ENCODE results near the gene RNF220.

RNF220 gene

DNA sequence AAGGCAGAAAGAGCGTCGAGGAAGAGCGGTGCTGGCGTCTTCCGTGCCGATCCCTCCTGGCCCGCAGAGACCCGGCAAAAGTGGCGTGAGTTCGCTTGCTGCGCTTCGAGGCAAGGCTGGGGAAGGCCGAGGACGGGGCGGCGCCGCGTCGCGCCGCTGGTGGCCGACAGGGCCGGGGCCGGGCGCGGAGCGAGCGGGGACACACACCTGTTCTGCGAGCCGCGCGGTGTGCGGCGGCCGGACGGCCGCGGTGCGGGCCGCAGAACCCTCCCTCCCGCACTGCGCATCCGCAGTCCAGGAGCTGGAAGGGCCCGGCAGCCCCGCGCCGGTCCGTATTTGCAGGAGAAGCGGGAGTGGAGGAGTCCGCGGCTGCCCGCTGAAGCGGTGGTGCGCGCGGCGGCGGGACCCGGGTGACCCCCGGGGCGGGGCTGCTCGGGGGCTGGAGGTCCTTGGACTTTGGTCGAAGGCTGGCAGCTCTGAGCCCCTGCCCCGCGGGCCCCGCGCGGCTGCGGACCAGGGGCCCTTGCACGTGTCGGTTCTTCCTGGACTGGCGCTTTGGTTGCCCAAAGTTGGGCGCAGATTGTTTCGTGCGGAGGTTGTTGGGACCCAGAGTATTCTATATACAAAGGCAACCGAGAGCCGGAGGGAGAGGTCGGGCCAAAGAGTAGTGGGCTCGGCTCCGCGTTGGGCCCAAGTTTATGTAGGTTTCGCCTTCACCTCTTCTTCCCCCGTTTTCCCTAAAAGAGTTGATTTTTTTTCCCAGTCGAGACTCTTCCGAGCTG lies 2.6 kb downstream of the RNF220 start:
- DNase-seq, result no peak

- peak; percentile 36 for DNase-seq
These were observed 3.1 kb downstream of the RNF220 start for GRCh38 chr1:44408212-44408582.

- DNase-seq, result peak; percentile 71
These were observed 3.9 kb downstream of the RNF220 start for GRCh38 chr1:44408632-44409602.

DNA sequence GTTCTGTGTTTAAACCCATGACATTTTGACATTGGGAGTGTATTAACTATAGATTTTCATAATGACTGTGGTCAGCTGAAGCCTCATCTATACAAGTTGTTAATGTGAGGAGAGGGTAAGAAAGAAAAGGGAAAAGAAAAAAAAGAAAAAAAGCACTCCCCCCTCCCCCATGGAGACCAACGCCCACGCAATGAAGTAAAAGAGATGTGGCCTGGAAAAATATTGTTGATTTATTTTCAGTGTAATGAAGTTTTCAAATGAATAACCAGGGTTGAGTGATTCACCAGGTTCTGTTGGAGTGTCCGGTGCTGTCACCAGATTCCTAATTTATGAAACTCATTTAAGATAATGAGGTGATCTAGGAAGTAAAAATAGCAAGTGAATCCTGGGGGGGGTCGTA lies 4.7 kb downstream of the RNF220 start:
- peak; percentile 42 for DNase-seq

- DNase-seq, result no peak
These were observed 6.8 kb downstream of the RNF220 start for GRCh38 chr1:44411861-44412260.

- peak; percentile 53 for DNase-seq
These were observed 7.5 kb downstream of the RNF220 start for GRCh38 chr1:44412601-44413000.

DNA sequence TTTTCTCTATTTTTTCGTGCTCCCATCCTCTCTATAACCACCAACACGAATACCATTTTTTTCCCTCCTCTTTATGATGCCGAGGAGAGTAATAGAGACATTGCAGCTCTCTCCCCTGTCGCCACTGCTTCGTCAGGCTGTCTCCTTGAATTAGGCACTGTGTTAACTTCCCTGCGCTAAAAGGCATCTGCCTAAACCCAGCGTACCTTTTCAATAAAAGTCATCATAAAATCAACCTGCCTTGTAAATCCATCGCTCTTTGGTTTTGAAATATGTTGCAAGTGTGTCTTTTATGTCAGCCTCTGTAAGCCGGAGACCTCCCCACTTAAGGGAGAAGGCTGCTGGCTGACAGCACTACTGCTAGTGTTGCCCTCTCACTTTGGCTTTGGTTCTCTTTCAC lies 8.7 kb downstream of the RNF220 start:
- peak; percentile 52 for DNase-seq

DNA sequence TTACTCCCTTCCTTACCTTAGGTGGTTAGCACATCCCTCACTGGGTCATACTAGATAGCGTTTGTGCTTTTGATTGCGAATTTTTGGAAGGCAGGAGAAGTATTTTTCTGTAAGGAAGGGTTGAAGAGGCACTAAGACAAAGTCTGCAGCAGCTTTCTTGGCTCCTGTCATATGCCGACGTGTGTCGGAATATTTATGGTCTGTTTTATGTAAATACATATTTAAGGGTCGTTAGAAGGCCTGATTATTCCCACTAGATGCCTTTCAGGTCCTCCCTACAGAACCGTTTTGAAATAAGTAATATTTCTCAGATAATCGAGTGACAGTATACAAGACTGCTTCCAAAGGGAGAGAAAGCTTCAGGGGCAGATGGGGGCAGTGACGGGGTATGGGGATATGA lies 10.0 kb downstream of the RNF220 start:
- DNase-seq, result no peak

- DNase-seq, result no peak
These were observed 11.4 kb downstream of the RNF220 start for GRCh38 chr1:44416408-44416807.

DNA sequence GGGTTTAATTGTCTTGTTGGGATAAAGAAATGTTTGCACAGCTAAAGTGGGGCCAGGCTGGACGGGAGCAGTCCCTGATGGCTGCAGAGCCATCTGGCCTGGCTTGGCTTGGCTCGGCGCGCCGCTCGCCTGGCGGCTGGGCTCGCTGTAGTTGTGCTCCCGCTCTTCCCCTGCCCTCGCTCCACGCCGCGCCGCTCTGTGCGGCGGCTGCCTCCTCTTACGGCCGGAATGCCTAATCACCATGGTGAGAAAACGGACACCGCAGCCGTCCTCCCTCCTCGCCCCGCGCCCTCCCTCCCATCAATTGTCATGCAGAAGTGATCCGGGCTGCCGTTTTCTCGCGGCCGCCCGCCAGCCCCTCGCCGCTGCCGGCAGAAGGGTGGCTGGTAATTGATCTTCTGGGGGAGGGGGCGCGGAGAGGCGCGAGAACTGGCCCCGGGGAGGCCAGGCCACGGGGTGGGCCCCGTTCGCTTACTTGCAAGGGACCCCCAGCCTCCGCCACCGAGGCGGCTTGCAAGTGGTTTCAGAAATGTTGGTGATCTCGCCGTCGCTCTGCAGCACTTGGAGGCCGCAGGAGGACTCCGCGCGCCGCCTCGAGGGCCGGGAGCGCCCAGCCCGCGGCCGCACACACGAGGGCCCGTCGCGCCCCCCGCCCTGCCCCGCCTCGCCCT lies 12.4 kb downstream of the RNF220 start:
- DNase-seq, result peak; percentile 62

GRCh38 chr1:44418022-44418673 lies 13.1 kb downstream of the RNF220 start:
- DNase-seq, result peak; percentile 63

DNA sequence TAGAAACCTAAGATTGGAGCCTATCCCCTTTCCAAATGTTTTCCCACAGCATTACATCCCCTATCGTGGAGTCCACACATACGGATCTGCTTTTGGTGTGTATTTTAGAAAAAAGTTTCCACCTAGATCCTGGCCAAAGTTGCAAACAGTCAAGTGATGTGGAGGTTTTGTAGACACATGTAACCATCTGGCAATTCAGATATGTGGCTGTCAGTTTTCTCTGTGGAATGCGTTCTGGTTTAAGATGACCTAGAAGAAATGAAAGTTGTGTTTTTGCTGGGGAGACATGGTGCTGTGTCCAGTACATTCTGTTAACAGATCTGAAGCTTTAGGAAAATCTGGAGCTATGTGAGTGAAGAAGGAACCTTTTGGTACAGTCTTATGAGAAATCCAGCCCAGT lies 14.8 kb downstream of the RNF220 start:
- DNase-seq, result no peak

GRCh38 chr1:44420535-44420934 lies 15.5 kb downstream of the RNF220 start:
- DNase-seq, result peak; percentile 46

- DNase-seq, result peak; percentile 50
These were observed 16.4 kb downstream of the RNF220 start for GRCh38 chr1:44421446-44421884.

DNA sequence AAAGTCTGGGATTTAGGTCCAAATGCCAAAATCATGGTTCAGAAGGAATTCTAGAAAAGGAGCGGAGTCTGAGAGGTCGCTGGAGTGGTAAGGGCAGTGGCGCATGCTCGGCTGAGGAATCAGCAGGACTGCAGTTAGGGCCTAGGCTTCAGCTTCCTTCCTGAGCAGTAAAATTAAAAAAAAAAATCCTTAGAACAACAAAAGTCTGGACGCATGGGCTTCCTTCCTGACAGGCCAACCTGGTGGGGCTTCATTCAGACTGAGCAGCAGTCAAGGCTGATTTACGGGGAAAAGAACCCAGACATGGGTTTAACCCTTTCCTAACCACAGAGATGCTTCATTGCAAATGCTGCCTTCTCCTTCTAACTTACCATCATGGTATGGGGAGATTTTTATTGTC lies 17.1 kb downstream of the RNF220 start:
- peak; percentile 86 for DNase-seq

- peak; percentile 79 for DNase-seq
These were observed 18.8 kb downstream of the RNF220 start for GRCh38 chr1:44423591-44424537.

GRCh38 chr1:44424747-44425146 lies 19.7 kb downstream of the RNF220 start:
- DNase-seq, result no peak

DNA sequence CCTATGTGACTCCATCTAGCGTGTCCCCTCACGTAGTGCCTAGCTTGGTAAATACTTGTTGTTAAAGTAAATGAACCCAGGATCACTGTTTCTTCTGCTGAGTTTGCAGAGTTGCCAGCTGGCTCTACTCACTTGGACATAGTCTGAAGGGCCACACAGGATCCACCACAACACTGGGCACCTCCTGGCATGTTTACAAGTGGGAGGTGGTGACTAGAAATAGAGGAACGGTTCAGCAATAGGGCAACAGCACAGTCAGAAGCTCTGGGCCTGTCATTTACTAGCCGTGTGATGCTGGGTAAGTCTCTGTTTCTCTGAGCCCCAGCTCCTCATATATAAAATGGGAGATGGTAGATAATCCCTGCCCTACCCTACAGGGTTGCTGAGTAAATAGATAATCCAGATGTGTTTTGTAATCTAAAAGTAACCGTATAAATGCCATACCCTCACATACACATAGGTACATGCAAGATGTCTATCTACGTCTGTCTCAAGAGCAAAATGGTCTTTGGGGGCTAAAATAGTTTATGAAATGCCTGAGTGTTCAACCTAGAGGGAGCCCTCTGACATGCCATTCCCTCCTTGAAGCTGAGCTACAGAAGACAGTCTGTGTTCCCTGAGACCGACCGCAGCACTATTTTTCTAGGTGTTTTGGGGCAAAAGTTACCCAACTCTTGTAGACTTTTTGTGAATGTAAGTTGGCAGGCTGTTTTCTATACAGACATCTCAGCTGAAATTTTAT lies 20.5 kb downstream of the RNF220 start:
- DNase-seq, result no peak

DNA sequence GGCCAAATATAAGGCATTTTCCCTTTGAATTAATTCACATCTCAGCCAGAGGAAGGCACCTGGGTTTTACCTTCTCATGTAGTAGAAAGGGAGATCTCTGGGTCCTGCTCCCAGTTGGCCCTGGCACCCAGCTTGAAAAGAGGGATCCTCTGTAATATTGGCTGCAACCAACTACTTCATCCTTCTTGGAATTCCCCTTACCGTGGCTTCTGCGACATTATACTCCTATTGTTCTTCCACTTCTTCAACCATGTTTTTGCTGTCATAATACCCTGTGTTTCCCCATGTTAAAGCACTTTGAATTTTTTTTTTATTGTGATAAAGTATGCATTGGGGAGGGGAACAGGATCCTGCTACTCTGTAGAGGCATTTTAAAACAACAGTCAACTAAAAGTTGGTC lies 26.8 kb downstream of the RNF220 start:
- no peak for DNase-seq

GRCh38 chr1:44433209-44433608 lies 28.2 kb downstream of the RNF220 start:
- DNase-seq, result no peak
